HUES6 (cell line): ENCODE data around the gene GABRA5.
"Not testable (repeated sequence)": the region's sequence is repeated elsewhere in the genome, so short reads cannot be mapped to it uniquely, and the experiment has no call there.

Experiments used
- H3K27ac ChIP-seq: 2 replicates; pipeline ENCODE4 v1.7.0; 2013; ENCODE audit warnings: low read depth, mild to moderate bottlenecking, low read length, inconsistent platforms
- H3K27me3 ChIP-seq: 2 replicates; pipeline ENCODE4 v1.6.1; 2013; ENCODE audit warnings: low read length; ENCODE audit not compliant: control insufficient read depth, insufficient read depth
- H3K36me3 ChIP-seq: 2 replicates; pipeline ENCODE4 v1.6.1; 2013; ENCODE audit warnings: low read length; ENCODE audit not compliant: control insufficient read depth, insufficient read depth
- H3K4me1 ChIP-seq: 2 replicates; pipeline ENCODE4 v1.6.1; 2013; ENCODE audit warnings: low read length; ENCODE audit not compliant: control insufficient read depth, insufficient read depth
- H3K4me3 ChIP-seq: 2 replicates; pipeline ENCODE4 v1.5.1; 2013; ENCODE audit warnings: low read depth, low read length
- H3K9ac ChIP-seq: one replicate; pipeline ENCODE4 v1.6.1; 2013; ENCODE audit warnings: mild to moderate bottlenecking, low read length
- H3K9me3 ChIP-seq: 2 replicates; pipeline ENCODE4 v1.6.1; 2013; ENCODE audit warnings: low read depth, low read length; ENCODE audit not compliant: control insufficient read depth, insufficient read depth

The GABRA5 gene

DNA sequence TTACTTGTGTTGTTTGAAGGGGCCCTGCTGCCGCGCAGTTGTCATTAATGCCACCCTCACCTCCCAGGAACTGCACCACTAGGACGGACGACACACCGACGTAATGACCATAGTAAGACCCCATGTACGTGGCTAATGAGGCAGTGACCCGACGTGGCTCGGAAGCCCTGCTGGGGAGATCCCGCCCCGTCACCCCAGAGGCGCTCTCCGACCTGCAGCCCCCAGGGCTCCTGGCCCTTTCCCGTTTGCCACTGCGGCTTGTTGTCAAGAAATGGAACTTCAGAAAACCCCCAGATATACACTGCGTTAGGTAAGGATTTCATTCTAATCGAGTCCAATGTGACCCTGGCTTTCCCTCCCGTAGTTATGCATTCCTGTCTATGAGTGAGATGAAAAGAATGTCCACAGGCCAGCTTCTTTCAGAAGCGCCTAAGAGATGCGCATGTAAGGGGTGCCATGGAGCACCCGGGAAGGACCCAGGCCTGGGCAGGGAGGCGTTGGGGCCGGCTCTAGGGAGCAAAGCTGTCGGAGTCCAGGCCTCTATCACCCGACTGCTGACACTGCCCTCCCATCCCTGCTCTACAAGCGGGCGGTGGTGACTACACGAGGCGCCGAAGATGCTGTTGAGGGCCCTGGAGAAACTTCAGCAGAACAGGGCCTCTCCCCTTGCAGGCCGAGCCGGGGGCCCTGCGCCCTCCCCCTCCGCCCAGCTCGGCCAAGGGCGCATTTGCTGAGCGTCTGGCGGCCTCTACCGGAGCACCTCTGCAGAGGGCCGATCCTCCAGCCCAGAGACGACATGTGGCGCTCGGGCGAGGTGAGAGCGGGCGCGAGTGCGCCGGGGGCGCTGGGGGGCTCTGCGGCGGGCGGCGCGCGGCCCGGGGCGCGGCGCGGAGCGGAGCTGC is at the start of gene GABRA5:
Gene GABRA5 (plus strand): TSS at position 765 of the 902 bp plus-strand sequence. CDS start 2,187 bp downstream, outside the sequence.
- Histone ChIP-seq H3K4me1 (peaks cover 15% of the 10 kb centered on the region), H3K9ac (peak within 1 kb of the TSS; percentile 63), H3K9me3 (peaks cover 4% of the 10 kb centered on the region; the same call in 1 of the 2 replicates), H3K36me3 (no peaks in the 10 kb centered on the region), H3K4me3 (peak within 1 kb of the TSS; percentile 72), H3K27ac (no peak within 1 kb of the TSS), H3K27me3 (peaks cover 50% of the 10 kb centered on the region)

- not testable (repeated sequence) for H3K4me1 ChIP-seq, H3K36me3 ChIP-seq, H3K9ac ChIP-seq, H3K4me3 ChIP-seq, H3K9me3 ChIP-seq, H3K27me3 ChIP-seq, H3K27ac ChIP-seq
These were observed 35.7 kb upstream of the GABRA5 start for GRCh38 chr15:26831191-26831590.

DNA sequence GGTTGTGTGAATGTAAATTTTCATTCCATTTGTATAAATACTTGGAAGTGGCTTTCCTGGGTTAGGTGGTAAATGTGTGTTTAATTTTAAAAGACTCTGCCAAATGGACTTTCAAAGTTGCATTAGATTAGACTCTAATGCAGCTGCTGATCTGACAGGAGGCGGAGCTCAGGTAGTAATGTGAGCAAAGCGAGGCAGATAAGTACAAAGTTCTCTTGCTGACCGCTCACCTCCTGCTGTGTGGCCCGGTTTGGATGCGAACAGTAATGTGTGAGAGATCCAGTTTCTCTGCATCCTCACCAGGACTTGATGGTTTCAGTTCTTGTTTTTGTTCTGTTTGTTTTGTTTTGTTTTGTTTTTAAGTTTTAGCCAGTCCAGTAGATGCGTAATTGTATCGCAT is 34.9 kb upstream of the GABRA5 start:
- Histone ChIP-seq H3K27ac (no peak overlapping the region), H3K9ac (no peak overlapping the region), H3K36me3 (no peaks in the 10 kb centered on the region), H3K27me3 (no peaks in the 10 kb centered on the region), H3K4me3 (no peak overlapping the region; the same call in 1 of the 2 replicates), H3K9me3 (peaks cover 14% of the 10 kb centered on the region), H3K4me1 (no peaks in the 10 kb centered on the region)

DNA sequence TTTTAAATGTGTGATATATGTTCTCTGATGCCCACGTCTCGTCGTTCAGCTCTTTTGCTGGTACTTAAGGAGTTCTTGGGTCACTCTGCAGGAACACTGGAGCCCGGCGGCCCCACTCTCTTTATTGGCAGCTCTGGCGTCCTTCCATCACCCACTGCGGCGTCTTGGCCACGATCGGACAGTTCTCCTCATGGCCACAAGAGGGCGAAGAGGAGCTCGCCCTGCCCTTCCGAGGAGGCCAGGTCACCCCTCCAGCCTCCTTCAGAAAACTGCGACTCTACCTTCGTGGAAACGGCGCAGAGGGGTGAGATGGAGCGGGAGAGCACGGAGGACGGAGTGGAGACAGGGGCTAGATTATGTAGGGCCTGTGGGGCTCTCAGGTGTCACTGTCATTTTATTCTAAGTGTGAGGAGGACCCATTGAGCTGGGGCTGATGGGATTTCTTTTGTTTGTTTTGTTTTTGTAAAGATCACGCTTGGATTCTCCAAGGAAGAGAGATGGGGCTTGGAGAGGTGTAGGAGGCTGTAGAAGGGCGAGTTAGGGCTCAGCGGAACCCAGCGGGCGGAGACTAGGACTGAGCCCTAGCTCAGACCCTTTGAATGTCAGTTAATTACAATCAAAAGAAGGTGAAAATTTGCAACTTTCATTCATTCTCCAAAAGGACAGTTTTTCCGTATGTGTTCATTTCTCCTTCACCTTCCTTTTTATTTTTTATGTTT is 28.0 kb upstream of the GABRA5 start:
- Histone ChIP-seq H3K36me3 (no peaks in the 10 kb centered on the region), H3K27ac (no peak overlapping the region), H3K9me3 (peaks cover 22% of the 10 kb centered on the region), H3K4me1 (peaks cover 19% of the 10 kb centered on the region), H3K27me3 (no peaks in the 10 kb centered on the region), H3K9ac (no peak overlapping the region), H3K4me3 (peak overlapping the region; percentile 29; the same call in 1 of the 2 replicates)

GRCh38 chr15:26841514-26841913 is 25.3 kb upstream of the GABRA5 start:
- Histone ChIP-seq H3K4me1 (peaks cover 24% of the 10 kb centered on the region), H3K36me3 (no peaks in the 10 kb centered on the region), H3K4me3 (no peak overlapping the region), H3K9me3 (peaks cover 16% of the 10 kb centered on the region), H3K9ac (no peak overlapping the region), H3K27me3 (no peaks in the 10 kb centered on the region), H3K27ac (no peak overlapping the region)

DNA sequence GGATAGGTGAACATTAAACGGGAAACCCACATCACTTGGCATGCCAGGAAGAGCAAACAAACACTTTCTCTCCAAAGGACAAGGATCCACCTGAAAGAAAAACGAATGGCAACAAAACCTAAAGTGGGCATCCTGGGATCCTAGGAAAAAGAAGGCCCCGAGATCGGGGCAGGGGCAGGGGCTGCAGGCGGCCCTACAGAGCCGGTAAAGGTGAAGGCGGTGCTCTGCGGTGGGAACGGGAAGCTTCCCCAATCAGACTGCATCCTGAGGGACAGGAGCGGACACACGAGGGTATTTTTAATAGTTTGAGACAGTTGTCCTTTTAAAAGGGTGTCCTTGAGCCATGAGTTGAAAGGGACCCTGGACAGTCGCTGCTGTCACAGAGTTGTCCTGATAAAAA is 24.9 kb upstream of the GABRA5 start:
- Histone ChIP-seq H3K4me1 (peaks cover 27% of the 10 kb centered on the region), H3K4me3 (peak overlapping the region; percentile 2; the same call in 1 of the 2 replicates), H3K27ac (no peak overlapping the region), H3K27me3 (no peaks in the 10 kb centered on the region), H3K9me3 (peaks cover 12% of the 10 kb centered on the region), H3K9ac (no peak overlapping the region), H3K36me3 (no peaks in the 10 kb centered on the region)

DNA sequence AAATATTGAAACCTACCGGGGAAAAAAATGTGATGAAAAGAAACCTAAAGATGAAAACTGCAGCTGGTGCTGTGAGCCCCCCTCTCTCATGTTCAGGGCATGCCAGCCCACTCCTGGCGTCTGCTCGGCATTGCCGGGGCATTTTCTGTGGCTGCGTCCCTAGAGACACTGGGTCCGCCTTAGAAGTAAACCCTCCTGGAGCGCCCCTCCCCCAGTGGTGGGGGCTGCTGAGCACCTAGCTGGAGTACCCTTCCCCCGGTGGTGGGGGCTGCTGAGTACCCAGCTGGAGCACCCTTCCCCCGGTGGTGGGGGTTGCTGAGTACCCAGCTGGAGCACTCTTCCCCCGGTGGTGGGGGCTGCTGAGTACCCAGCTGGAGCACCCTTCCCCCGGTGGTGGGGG is 24.5 kb upstream of the GABRA5 start:
- Histone ChIP-seq H3K9ac (no peak overlapping the region), H3K27ac (no peak overlapping the region), H3K9me3 (peaks cover 8% of the 10 kb centered on the region; the same call in 1 of the 2 replicates), H3K4me1 (peaks cover 27% of the 10 kb centered on the region), H3K27me3 (no peaks in the 10 kb centered on the region), H3K36me3 (no peaks in the 10 kb centered on the region), H3K4me3 (peak overlapping the region; percentile 2; the same call in 1 of the 2 replicates)

DNA sequence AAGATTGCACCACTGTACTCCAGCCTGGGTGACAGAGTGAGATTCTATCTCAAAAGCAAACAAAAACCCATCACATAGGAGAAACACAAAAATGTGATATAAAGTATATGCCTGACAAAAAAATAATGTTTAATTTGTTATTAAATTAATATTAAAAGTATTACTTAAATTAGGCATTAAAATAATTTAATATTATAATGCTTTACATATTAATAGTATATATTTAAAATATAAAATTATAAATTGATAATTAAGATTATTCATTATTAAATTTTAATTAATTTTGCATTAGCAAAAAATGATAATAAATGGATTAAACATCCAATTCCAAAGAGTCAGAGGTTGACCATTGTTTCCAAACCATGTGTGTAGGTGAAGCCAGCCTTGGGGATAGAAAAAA is 22.0 kb upstream of the GABRA5 start:
- H3K4me1 ChIP-seq: peaks cover 24% of the 10 kb centered on the region
- no peaks in the 10 kb centered on the region for H3K36me3 ChIP-seq
- H3K4me3 ChIP-seq: no peak overlapping the region
- no peaks in the 10 kb centered on the region for H3K27me3 ChIP-seq
- no peak overlapping the region for H3K9ac ChIP-seq
- H3K9me3 ChIP-seq: peaks cover 6% of the 10 kb centered on the region
- no peak overlapping the region for H3K27ac ChIP-seq

DNA sequence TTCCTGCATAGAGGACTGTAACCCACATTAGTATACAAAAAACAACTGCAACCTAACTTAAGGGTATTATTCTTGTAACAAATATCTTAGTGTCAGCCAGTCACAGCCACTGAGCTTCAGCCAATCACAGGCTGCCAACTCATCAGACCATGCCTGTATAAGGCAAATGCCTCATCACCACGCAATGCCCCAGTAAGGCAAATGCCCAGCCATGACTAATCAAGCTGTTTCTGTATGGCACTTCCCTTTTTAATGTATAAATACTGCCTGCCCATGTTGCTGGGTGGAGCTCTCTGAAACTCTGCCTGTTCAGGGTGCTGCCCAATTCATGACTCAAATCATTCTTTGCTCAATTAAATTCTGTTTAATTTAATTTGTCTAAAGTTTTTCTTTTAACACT is 18.4 kb upstream of the GABRA5 start:
- Histone ChIP-seq H3K36me3 (no peaks in the 10 kb centered on the region), H3K4me3 (no peak overlapping the region), H3K27ac (no peak overlapping the region), H3K9ac (no peak overlapping the region), H3K27me3 (no peaks in the 10 kb centered on the region), H3K9me3 (peaks cover 6% of the 10 kb centered on the region), H3K4me1 (peaks cover 9% of the 10 kb centered on the region)

GRCh38 chr15:26850161-26850560 is 16.7 kb upstream of the GABRA5 start:
- no peaks in the 10 kb centered on the region for H3K36me3 ChIP-seq
- peaks cover 6% of the 10 kb centered on the region for H3K9me3 ChIP-seq
- peaks cover 9% of the 10 kb centered on the region for H3K4me1 ChIP-seq
- no peaks in the 10 kb centered on the region for H3K27me3 ChIP-seq
- H3K9ac ChIP-seq: no peak overlapping the region
- no peak overlapping the region for H3K27ac ChIP-seq
- no peak overlapping the region for H3K4me3 ChIP-seq

GRCh38 chr15:26852980-26853379 is 13.9 kb upstream of the GABRA5 start:
- Histone ChIP-seq H3K36me3 (no peaks in the 10 kb centered on the region), H3K27me3 (no peaks in the 10 kb centered on the region), H3K4me1 (no peaks in the 10 kb centered on the region), H3K4me3 (no peak overlapping the region), H3K9me3 (peaks cover 6% of the 10 kb centered on the region), H3K27ac (no peak overlapping the region), H3K9ac (no peak overlapping the region)
